A549 (cell line): ENCODE data around the gene KIFC3. TPM values are rescaled to one million over a fixed set of nuclear protein-coding genes. Genes with fewer than 3 reads are reported as not detected.

Experiments used
- ATAC-seq, 2 experiments: fragments of 200-7000 bp in 1 of 2; fragments of >200 bp in 1 of 2; cut with Nextera tagmentation in 1 of 2; cut with Tn5 transposase in 1 of 2; 3 replicates each; pipeline versions ENCODE4 v1.8.0 to v1.9.1; 2018 to 2020; ENCODE audit warnings: mild to moderate bottlenecking in 1 of 2, moderate library complexity in 1 of 2
- CTCF ChIA-PET: fragments of 300-600 bp; sonication (Branson Sonifier 250); formaldehyde crosslinking; extraction: SDS; loops from one replicate; lab custom pipeline; 2021; ENCODE audit warnings: antibody characterized with exemption, inconsistent platforms; lab: Yijun Ruan, JAX
- POLR2A ChIA-PET: fragments of 350-600 bp; formaldehyde crosslinking; extraction: SDS; loops from one replicate; lab custom pipeline; 2021; ENCODE audit warnings: antibody characterized with exemption, inconsistent platforms; lab: Yijun Ruan, JAX
- DNase-seq, 2 experiments: peaks; one replicate each; pipeline versions ENCODE4 v3.0.0 to v3.0.0-alpha.2; 2011 to 2016; ENCODE audit warnings: low read depth in 1 of 2, low spot score in 1 of 2
- FAIRE-seq: peaks from 2 replicates; lab custom pipeline; 2011; peaks lifted over from hg19 to GRCh38; lab: Jason Lieb, UNC
- H3K27ac ChIP-seq, 2 experiments: fragments of >200 bp; sonication (Bioruptor Twin); formaldehyde crosslinking; 3 replicates each; pipeline ENCODE4 v1.5.1; 2016 to 2017
- H3K4me1 ChIP-seq: fragments of >200 bp; sonication (Bioruptor Twin); formaldehyde crosslinking; 3 replicates; pipeline ENCODE4 v1.6.1; 2016
- H3K4me2 ChIP-seq: fragments of >200 bp; sonication (Bioruptor Twin); formaldehyde crosslinking; 3 replicates; pipeline ENCODE4 v1.6.1; 2016
- H3K4me3 ChIP-seq: fragments of >200 bp; sonication (Bioruptor Twin); formaldehyde crosslinking; 3 replicates; pipeline ENCODE4 v1.5.1; 2016
- H3K9me3 ChIP-seq: fragments of >200 bp; sonication (Bioruptor Twin); formaldehyde crosslinking; 3 replicates; pipeline ENCODE4 v1.6.1; 2016
- CHD2 ChIP-seq: fragments of 150-350 bp; IDR thresholded peaks from 2 replicates; pipeline ENCODE4 v1.6.1; 2014; ENCODE audit warnings: low read length; ENCODE audit not compliant: partially characterized antibody
- CHD4 ChIP-seq: fragments of 200-600 bp; sonication (generic); IDR thresholded peaks from 2 replicates; pipeline ENCODE4 v1.6.1; 2016; ENCODE audit warnings: antibody characterized with exemption, mild to moderate bottlenecking, borderline replicate concordance
- EP300 ChIP-seq, 2 experiments: fragments of >200 bp; sonication (Bioruptor Twin); formaldehyde crosslinking; IDR thresholded peaks; 2 replicates in 1 of 2; 3 replicates in 1 of 2; pipeline ENCODE4 v1.6.1; 2016 to 2017
- FOSL2 ChIP-seq, 2 experiments: fragments of 450-650 bp in 1 of 2; fragments of >200 bp in 1 of 2; sonication (Bioruptor Twin) in 1 of 2; formaldehyde crosslinking; IDR thresholded peaks; 2 replicates each; pipeline versions ENCODE4 v1.5.0 to v1.6.1; 2016 to 2020; ENCODE audit warnings: mild to moderate bottlenecking in 1 of 2, moderate library complexity in 1 of 2
- FOXS1 ChIP-seq: fragments of 250-450 bp; sonication (Bioruptor Pico); IDR thresholded peaks from 2 replicates; pipeline ENCODE4 v1.5.0; 2020; ENCODE audit warnings: mild to moderate bottlenecking, moderate library complexity
- HDAC2 ChIP-seq: fragments of 200-600 bp; sonication (generic); IDR thresholded peaks from 2 replicates; pipeline ENCODE4 v1.6.1; 2016
- JUNB ChIP-seq: fragments of >200 bp; sonication (Bioruptor Twin); formaldehyde crosslinking; IDR thresholded peaks from 2 replicates; pipeline ENCODE4 v1.6.1; 2016
- KDM5A ChIP-seq: fragments of 200-600 bp; sonication (generic); IDR thresholded peaks from 2 replicates; pipeline ENCODE4 v1.6.1; 2016; ENCODE audit warnings: antibody characterized with exemption, mild to moderate bottlenecking
- MAFK ChIP-seq: fragments of 450-650 bp; IDR thresholded peaks from 2 replicates; pipeline ENCODE4 v1.6.1; 2014; ENCODE audit not compliant: partially characterized antibody
- MYC ChIP-seq: IDR thresholded peaks from 2 replicates; pipeline ENCODE4 v1.6.1; 2012; ENCODE audit warnings: mild to moderate bottlenecking, inconsistent platforms, low read length, improper control_type of control experiment, borderline replicate concordance
- NFE2L2 ChIP-seq: fragments of 150-350 bp; conservative IDR thresholded peaks from 2 replicates; pipeline ENCODE4 v1.6.1; 2014; ENCODE audit warnings: low read length
- POLR2A ChIP-seq: IDR thresholded peaks from 2 replicates; pipeline ENCODE4 v1.6.1; 2012; ENCODE audit warnings: mild to moderate bottlenecking, low read length
- RAD21 ChIP-seq, 2 experiments: fragments of >200 bp in 1 of 2; sonication (Bioruptor Twin) in 1 of 2; formaldehyde crosslinking in 1 of 2; IDR thresholded peaks in 1 of 2; conservative IDR thresholded peaks in 1 of 2; 2 replicates in 1 of 2; 3 replicates in 1 of 2; pipeline ENCODE4 v1.6.1; 2012 to 2018; ENCODE audit warnings: inconsistent platforms in 1 of 2
- RCOR1 ChIP-seq: fragments of 150-350 bp; IDR thresholded peaks from 2 replicates; pipeline ENCODE4 v1.6.1; 2014; ENCODE audit warnings: antibody characterized with exemption, low read length, low read depth
- SMC3 ChIP-seq: fragments of >200 bp; sonication (Bioruptor Twin); formaldehyde crosslinking; IDR thresholded peaks from 3 replicates; pipeline ENCODE4 v1.6.1; 2018; ENCODE audit warnings: inconsistent platforms
- SREBF2 ChIP-seq: fragments of 450-650 bp; IDR thresholded peaks from 2 replicates; pipeline ENCODE4 v1.6.1; 2014; ENCODE audit warnings: mild to moderate bottlenecking, moderate library complexity
- TP53 ChIP-seq: fragments of 250-450 bp; sonication (Bioruptor Pico); IDR thresholded peaks from 2 replicates; pipeline ENCODE4 v1.5.0; 2021; ENCODE audit warnings: mild to moderate bottlenecking, moderate library complexity
- ZC3H11A ChIP-seq: fragments of 450-650 bp; IDR thresholded peaks from 2 replicates; pipeline ENCODE4 v1.6.1; 2014; ENCODE audit warnings: antibody characterized with exemption, mild to moderate bottlenecking
- ZSCAN20 ChIP-seq: fragments of 250-450 bp; sonication (Bioruptor Pico); IDR thresholded peaks from 2 replicates; pipeline ENCODE4 v1.8.0; 2022; ENCODE audit warnings: mild to moderate bottlenecking, moderate library complexity
- WGBS: methylation state at CpG from one replicate; pipeline ENCODE4 v1.1.6; 2017; ENCODE audit errors: missing lambda C conversion rate; 5-methylcytosine and 5-hydroxymethylcytosine counted together
- polyA plus RNA-seq, 4 experiments: library from polyadenylated mRNA; depleted of rRNA in 3 of 4; stranded (reverse); fragments of >200 nt; fragmentation: RNase III in 1 of 4; extraction: RNeasy Plus Mini Kit Qiagen cat#74134 plus additional on column Dnase treatment in 1 of 4; gene quantifications; 2 replicates in 3 of 4; 3 replicates in 1 of 4; pipeline ENCODE4 v1.2.3, GENCODE V29; 2011 to 2017
- TF ChIP-seq, protein P1 (sequence below): fragments of 450-650 bp; IDR thresholded peaks from 2 replicates; pipeline ENCODE4 v1.6.1; 2014; ENCODE audit warnings: antibody characterized with exemption
- TF ChIP-seq, protein P2 (sequence below): fragments of >200 bp; sonication (Bioruptor Twin); formaldehyde crosslinking; IDR thresholded peaks from 3 replicates; pipeline ENCODE4 v1.5.1; 2016
- TF ChIP-seq, protein P3 (sequence below): IDR thresholded peaks from 2 replicates; pipeline ENCODE4 v1.6.1; 2012
- TF ChIP-seq, protein P4 (sequence below): IDR thresholded peaks from 2 replicates; pipeline ENCODE4 v1.6.1; 2012; ENCODE audit warnings: low read depth, borderline replicate concordance

The KIFC3 gene
- polyA plus RNA-seq, 2 of the 4 experiments (the other 2 are of a cell fraction) = 128 to 178 TPM

DNA sequence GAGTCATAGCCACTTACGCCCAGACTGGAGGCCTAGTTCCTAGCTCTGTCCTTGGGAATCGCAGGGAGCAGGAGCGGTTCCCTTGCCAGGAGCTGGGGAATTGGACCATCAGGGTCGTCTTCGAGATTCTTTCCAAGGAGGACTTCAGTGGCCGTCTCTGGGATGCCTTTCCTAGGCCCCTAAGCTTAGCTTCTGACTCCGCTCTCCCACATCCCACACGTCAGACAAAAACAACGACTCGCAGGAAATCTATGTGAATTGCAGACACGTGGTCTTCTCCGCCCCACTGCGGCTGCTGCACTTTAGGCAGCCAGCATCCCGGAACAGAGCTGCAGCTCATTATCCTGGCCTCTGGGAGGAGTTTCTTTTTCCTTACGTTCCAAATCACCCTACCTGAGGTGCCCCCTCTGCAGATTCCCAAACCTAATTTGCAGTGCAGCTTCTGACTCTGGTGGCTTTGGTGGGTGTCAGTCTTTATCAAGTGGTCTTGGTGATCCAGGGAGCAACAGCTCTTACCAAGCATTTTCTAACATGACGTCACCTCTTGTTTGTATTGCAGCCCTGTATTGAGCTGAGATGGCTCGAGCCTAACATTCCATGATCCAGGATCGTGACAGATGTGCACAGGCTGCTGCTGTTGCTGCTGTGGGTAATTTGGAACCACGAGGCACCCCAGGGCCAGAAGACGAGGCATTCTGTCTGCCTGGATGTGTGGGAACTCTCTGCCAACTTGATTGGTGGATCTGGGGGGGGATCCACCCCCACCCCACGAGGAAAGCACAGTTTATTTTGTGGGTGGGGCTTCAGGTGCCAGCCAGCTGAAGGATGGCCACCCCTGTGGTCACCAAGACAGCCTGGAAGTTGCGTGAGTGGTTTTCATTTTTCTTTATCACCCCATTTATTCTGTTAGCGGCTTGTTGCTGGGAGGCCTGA lies 65.6 kb downstream of the KIFC3 start:
- 13% methylated on average over 21 of the region's 23 CpGs for WGBS
- FAIRE-seq (no peak), ATAC-seq (peak; percentile 60 to 65), DNase-seq (peak; percentile 75 to 79)
- H3K4me1 ChIP-seq = peaks cover 12% of the 10 kb centered on the region
- TF ChIP-seq NFE2L2 (no peak), RAD21 (conservative IDR thresholded peaks at IDR 0.05 in 1 of 2, IDR thresholded peaks at IDR 0.05 in 1 of 2) (peak; percentile 41; a peak in 4 of 5 replicates), CHD2 (no peak), HDAC2 (no peak), SMC3 (peak; percentile 49; the same call in 2 of the 3 replicates), MYC (0 out of 2 replicates have a peak, but pooled peaks have one; percentile 26), MAFK (peak; percentile 11), FOSL2 (IDR thresholded peaks at IDR 0.05) (no peak), FOSL2 (CRISPR knock-in tag; IDR thresholded peaks at IDR 0.05) (peak; percentile 65)
- TF ChIP-seq, protein P1, sequence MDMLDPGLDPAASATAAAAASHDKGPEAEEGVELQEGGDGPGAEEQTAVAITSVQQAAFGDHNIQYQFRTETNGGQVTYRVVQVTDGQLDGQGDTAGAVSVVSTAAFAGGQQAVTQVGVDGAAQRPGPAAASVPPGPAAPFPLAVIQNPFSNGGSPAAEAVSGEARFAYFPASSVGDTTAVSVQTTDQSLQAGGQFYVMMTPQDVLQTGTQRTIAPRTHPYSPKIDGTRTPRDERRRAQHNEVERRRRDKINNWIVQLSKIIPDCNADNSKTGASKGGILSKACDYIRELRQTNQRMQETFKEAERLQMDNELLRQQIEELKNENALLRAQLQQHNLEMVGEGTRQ = peak; percentile 65
- TF ChIP-seq, protein P2, sequence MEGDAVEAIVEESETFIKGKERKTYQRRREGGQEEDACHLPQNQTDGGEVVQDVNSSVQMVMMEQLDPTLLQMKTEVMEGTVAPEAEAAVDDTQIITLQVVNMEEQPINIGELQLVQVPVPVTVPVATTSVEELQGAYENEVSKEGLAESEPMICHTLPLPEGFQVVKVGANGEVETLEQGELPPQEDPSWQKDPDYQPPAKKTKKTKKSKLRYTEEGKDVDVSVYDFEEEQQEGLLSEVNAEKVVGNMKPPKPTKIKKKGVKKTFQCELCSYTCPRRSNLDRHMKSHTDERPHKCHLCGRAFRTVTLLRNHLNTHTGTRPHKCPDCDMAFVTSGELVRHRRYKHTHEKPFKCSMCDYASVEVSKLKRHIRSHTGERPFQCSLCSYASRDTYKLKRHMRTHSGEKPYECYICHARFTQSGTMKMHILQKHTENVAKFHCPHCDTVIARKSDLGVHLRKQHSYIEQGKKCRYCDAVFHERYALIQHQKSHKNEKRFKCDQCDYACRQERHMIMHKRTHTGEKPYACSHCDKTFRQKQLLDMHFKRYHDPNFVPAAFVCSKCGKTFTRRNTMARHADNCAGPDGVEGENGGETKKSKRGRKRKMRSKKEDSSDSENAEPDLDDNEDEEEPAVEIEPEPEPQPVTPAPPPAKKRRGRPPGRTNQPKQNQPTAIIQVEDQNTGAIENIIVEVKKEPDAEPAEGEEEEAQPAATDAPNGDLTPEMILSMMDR = 0 out of 3 replicates have a peak, but pooled peaks have one; percentile 4
- TF ChIP-seq, protein P3, sequence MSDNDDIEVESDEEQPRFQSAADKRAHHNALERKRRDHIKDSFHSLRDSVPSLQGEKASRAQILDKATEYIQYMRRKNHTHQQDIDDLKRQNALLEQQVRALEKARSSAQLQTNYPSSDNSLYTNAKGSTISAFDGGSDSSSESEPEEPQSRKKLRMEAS = peak; percentile 76
- no peaks in the 10 kb centered on the region for H3K9me3 ChIP-seq
- peak overlapping the region; percentile 72 for H3K4me3 ChIP-seq
- ChIA-PET CTCF (interaction anchor here (0.8 to 4.0 kb wide), 18 partner anchors 8 to 385 kb away, joined by 3 to 31 read pairs (median 4); no protein-coding TSS in a partner anchor), POLR2A (interaction anchor here (1.0 to 1.8 kb wide), 5 partner anchors 24 to 160 kb away, joined by 3 to 6 read pairs (median 3); no protein-coding TSS in a partner anchor)
- peak overlapping the region; percentile 61 to 81 for H3K27ac ChIP-seq
- H3K4me2 ChIP-seq = peak overlapping the region; percentile 97

DNA sequence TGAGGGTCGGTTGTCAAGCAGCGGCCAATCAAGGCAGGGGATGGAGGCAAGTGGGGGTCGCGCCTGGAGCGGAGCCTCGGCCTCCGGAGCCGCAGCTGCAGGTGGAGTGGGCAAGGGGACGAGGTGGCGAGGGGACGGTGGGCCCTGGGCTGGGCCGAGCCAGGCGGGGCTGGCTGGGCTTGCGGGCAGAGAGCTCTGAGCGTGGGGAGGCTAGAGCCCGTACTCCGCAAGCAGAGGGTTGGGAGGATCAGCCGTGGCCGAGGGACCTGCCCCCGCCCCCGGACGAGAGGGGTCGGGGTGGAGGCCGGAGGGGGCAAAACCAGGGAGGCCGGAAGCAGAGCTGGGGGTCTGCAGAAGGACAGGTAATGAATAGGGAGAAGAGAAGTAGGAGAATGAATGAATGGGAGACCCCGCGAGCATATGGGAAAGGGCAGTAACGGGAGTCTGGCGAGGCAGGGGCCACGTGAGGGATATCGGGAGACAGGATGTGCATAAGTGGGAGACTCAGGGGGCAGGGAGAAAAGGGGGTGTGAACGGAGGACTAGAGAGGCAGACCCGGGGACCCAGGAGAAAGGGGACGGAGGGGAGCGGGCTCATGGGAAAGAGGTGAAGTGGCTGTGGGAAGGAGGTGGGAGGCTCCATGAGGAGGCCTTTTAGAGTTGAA lies 66.4 kb downstream of the KIFC3 start, which contains the start of gene KATNB1:
Gene KATNB1, plus strand, starts transcription at position 16 of the 664 bp plus-strand sequence. CDS start 1,474 bp downstream, outside the sequence.
- no peak for DNase-seq
- no peak for TF ChIP-seq RCOR1
- TF ChIP-seq FOXS1 = no peak
- no peak for TF ChIP-seq ZSCAN20 (CRISPR knock-in tag)
- TF ChIP-seq ZC3H11A = no peak
- no peak for TF ChIP-seq JUNB
- no peak for TF ChIP-seq CHD4
- TF ChIP-seq SREBF2 = no peak
- TF ChIP-seq KDM5A = no peak
- TF ChIP-seq RAD21 (conservative IDR thresholded peaks at IDR 0.05 in 1 of 2, IDR thresholded peaks at IDR 0.05 in 1 of 2) = no peak
- TF ChIP-seq, protein P4, sequence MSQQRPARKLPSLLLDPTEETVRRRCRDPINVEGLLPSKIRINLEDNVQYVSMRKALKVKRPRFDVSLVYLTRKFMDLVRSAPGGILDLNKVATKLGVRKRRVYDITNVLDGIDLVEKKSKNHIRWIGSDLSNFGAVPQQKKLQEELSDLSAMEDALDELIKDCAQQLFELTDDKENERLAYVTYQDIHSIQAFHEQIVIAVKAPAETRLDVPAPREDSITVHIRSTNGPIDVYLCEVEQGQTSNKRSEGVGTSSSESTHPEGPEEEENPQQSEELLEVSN = 0 out of 2 replicates have a peak, but pooled peaks have one; percentile 0
- TF ChIP-seq SMC3 = no peak
- TF ChIP-seq EP300 (IDR thresholded peaks at IDR 0.05) = no peak
- TF ChIP-seq TP53 (CRISPR knock-in tag) = no peak
- 0 out of 2 replicates have a peak, but pooled peaks have one; percentile 8 for TF ChIP-seq POLR2A
- WGBS = 3% methylated on average over 14 of the region's 35 CpGs
- Histone ChIP-seq H3K4me3 (peak within 1 kb of the TSS; percentile 72), H3K9me3 (no peaks in the 10 kb centered on the region), H3K27ac (peak within 1 kb of the TSS; percentile 92 to 93), H3K4me2 (peak within 1 kb of the TSS; percentile 97), H3K4me1 (peaks cover 12% of the 10 kb centered on the region)
- peak; percentile 54 to 65; a peak in 5 of 6 replicates for ATAC-seq
- FAIRE-seq = no peak
- ChIA-PET POLR2A (interaction anchor here (0.5 to 1.8 kb wide), 13 partner anchors 19 to 394 kb away, joined by 3 to 6 read pairs (median 3); partner anchors contain the start of gene CFAP20), CTCF (interaction anchor here (0.9 to 4.0 kb wide), 20 partner anchors 9 to 386 kb away, joined by 3 to 31 read pairs (median 4); no protein-coding TSS in a partner anchor)
